PC-9 (cell line): ENCODE measurements around the gene FAIM2. TPM values are rescaled to one million over a fixed set of nuclear protein-coding genes. Genes with fewer than 3 reads are reported as not detected.

ENCODE experiments used
- BruUV-seq: library from RNA; stranded (reverse); fragments of 400-500 nt; replicated peaks from 2 replicates; lab custom pipeline; 2021; lab: Mats Ljungman, UMichigan
- CTCF ChIA-PET: fragments of 300-600 bp; sonication (Branson Sonifier 250); formaldehyde crosslinking; loops from one replicate; lab custom pipeline; 2022; ENCODE audit warnings: antibody characterized with exemption; lab: Charles Lee
- POLR2A ChIA-PET: fragments of 300-600 bp; sonication (Branson Sonifier 250); formaldehyde crosslinking; loops from one replicate; lab custom pipeline; 2022; ENCODE audit warnings: antibody characterized with exemption; ENCODE audit not compliant: unreplicated experiment; lab: Charles Lee
- DNase-seq, 2 experiments: peaks; one replicate each; pipeline versions ENCODE4 v3.0.0 to v3.0.0-alpha.2; 2015 to 2022; ENCODE audit warnings: mixed read lengths in 1 of 2
- H2AFZ ChIP-seq: fragments of 200-600 bp; sonication (generic); 2 replicates; pipeline ENCODE4 v1.8.1; 2017; ENCODE audit warnings: antibody characterized with exemption
- H3F3A ChIP-seq: fragments of 200-600 bp; sonication (generic); 2 replicates; pipeline ENCODE4 v1.8.1; 2017; ENCODE audit warnings: antibody characterized with exemption, mild to moderate bottlenecking, low read depth; ENCODE audit not compliant: insufficient read depth
- H3K27ac ChIP-seq: fragments of 200-600 bp; sonication (generic); 2 replicates; pipeline ENCODE4 v1.6.1; 2016; ENCODE audit warnings: mixed run types
- H3K27me3 ChIP-seq: fragments of 200-600 bp; sonication (generic); 2 replicates; pipeline ENCODE4 v1.6.1; 2016; ENCODE audit warnings: low read depth, mixed run types; ENCODE audit not compliant: insufficient read depth
- H3K36me3 ChIP-seq: fragments of 200-600 bp; sonication (generic); 2 replicates; pipeline ENCODE4 v1.6.1; 2016; ENCODE audit warnings: low read depth, mixed run types
- H3K4me1 ChIP-seq: fragments of 200-600 bp; sonication (generic); replicated peaks from 2 replicates; pipeline ENCODE4 v1.6.1; 2016; ENCODE audit warnings: mixed run types; ENCODE audit not compliant: insufficient read depth
- H3K4me2 ChIP-seq: fragments of 200-600 bp; sonication (generic); 2 replicates; pipeline ENCODE4 v1.6.1; 2017; ENCODE audit warnings: mixed run types
- H3K4me3 ChIP-seq: fragments of 200-600 bp; sonication (generic); 2 replicates; pipeline ENCODE4 v1.6.1; 2016; ENCODE audit warnings: mixed run types
- H3K79me2 ChIP-seq: fragments of 200-600 bp; sonication (generic); 2 replicates; pipeline ENCODE4 v1.6.1; 2017; ENCODE audit warnings: low read depth, mixed run types
- H3K9me2 ChIP-seq: fragments of 200-600 bp; sonication (generic); 2 replicates; pipeline ENCODE4 v1.8.1; 2017; ENCODE audit warnings: mild to moderate bottlenecking; ENCODE audit not compliant: insufficient read depth
- H3K9me3 ChIP-seq: fragments of 200-600 bp; sonication (generic); 2 replicates; pipeline ENCODE4 v1.8.1; 2016; ENCODE audit warnings: low read depth; ENCODE audit not compliant: insufficient read depth
- H4K20me1 ChIP-seq: fragments of 200-600 bp; sonication (generic); 2 replicates; pipeline ENCODE4 v1.8.1; 2017; ENCODE audit not compliant: insufficient read depth
- CTCF ChIP-seq: fragments of 200-600 bp; sonication (generic); conservative IDR thresholded peaks from 2 replicates; pipeline ENCODE4 v1.6.1; 2017; ENCODE audit warnings: mixed run types, antibody characterized with exemption, mild to moderate bottlenecking, moderate library complexity
- EZH2 ChIP-seq: fragments of 200-600 bp; sonication (generic); IDR thresholded peaks from 2 replicates; pipeline ENCODE4 v1.8.0; 2017; ENCODE audit warnings: antibody characterized with exemption, low read depth
- intact Hi-C: fragments of 100-400 bp; cut with micrococcal nuclease; formaldehyde crosslinking; loops from one replicate; pipeline ENCODE4 v1.10.0; 2022; ENCODE audit not compliant: unreplicated experiment
- total RNA-seq: library from RNA; stranded (reverse); gene quantifications from 2 replicates; pipeline ENCODE4 v1.2.3, GENCODE V29; 2021

Gene FAIM2
- total RNA-seq, 1 experiment from 2014 or later = not detected

- H3K27me3 ChIP-seq = no peaks in the 10 kb centered on the region
- H4K20me1 ChIP-seq = no peaks in the 10 kb centered on the region
- BruUV-seq = no TSS peak
- no peak for DNase-seq
- H3F3A ChIP-seq = peaks cover 17% of the 10 kb centered on the region; the same call in 1 of the 2 replicates
- H3K36me3 ChIP-seq = no peaks in the 10 kb centered on the region
- ChIA-PET POLR2A (no interaction called here), CTCF (interaction anchor here (0.7 to 1.9 kb wide), 9 partner anchors 9 to 124 kb away, joined by 3 to 12 read pairs (median 4); no protein-coding TSS in a partner anchor)
- TF ChIP-seq CTCF (no peak), EZH2 (no peak)
- no peaks in the 10 kb centered on the region for H3K9me2 ChIP-seq
- intact Hi-C loops = no loop called here
- H3K4me2 ChIP-seq = peak overlapping the region; percentile 24; the same call in 1 of the 2 replicates
- no peaks in the 10 kb centered on the region for H3K79me2 ChIP-seq
- no peaks in the 10 kb centered on the region for H3K9me3 ChIP-seq
- no peak overlapping the region for H3K4me3 ChIP-seq
- H2AFZ ChIP-seq = no peak overlapping the region
- peaks cover 29% of the 10 kb centered on the region for H3K4me1 ChIP-seq
- H3K27ac ChIP-seq = no peak overlapping the region
These were observed 42.4 kb upstream of the FAIM2 start for GRCh38 chr12:49946086-49946485.

DNA sequence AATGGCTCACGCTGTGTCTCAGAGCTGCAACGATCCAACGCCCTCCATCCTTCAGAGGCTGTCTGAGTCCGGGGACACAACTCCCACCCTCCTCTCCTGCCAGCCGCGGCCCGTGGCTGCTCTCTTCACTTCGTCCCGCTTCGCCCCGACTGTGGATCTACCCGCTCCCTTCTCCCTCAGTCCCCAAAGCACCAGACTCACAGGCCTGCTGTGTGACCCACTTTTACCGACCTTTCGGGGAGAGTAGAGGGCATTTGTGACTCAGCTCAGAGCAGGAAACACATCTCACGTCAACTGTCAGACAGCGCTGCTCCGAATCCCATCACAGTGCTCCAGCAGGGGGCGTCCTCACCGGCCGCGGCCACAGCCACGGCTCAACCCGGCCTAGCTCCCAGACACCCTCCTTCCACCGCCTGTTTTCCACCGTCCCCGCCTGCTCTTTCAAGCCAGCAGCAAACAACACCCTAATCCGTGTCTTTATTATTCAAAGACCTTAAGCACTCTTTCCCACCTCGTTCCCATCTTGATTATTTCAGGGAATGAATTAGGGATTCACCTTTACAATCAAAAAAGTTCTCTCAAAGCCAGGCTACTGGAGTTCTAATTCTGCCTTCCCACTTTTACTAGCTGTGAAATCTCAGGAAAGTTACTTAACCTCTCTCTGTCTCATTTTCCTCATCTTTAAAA lies 41.8 kb upstream of the FAIM2 start:
- no peak overlapping the region for H3K4me3 ChIP-seq

DNA sequence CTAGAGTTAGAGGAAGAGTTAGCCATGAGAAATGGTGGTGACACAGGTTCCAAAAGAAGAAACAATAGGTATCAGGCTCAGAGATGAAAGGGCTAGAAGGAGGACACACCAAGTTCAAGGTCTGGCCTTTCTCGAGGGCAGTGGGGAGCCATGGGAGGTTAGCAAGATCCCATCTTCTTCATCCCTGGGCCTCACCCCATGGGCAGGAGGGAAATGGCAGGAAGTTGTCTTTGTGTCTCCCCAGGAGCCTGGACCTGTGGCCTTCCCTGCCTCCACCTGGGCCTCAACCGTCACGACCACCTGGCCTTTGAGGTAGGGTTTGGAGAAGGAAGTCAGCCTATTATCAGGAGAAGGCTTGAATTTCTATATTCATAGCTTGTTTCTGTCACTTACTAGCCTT lies 41.0 kb upstream of the FAIM2 start:
- intact Hi-C loops = loop anchor here (2.0 kb wide), 1 partner anchor 22 kb away; no protein-coding TSS in a partner anchor
- no peaks in the 10 kb centered on the region for H3K27me3 ChIP-seq
- no peak overlapping the region for H3K4me2 ChIP-seq
- no peak overlapping the region for H3K27ac ChIP-seq
- H3K36me3 ChIP-seq = no peaks in the 10 kb centered on the region
- H3K9me3 ChIP-seq = no peaks in the 10 kb centered on the region
- TF ChIP-seq EZH2 = no peak
- no peak for TF ChIP-seq CTCF
- CTCF ChIA-PET = interaction anchor here (1.3 to 1.7 kb wide), 2 partner anchors 18 to 126 kb away, joined by 4 to 12 read pairs; no protein-coding TSS in a partner anchor
- no peaks in the 10 kb centered on the region for H3K9me2 ChIP-seq
- no peak overlapping the region for H3K4me3 ChIP-seq
- POLR2A ChIA-PET = no interaction called here
- DNase-seq = no peak
- no peak overlapping the region for H2AFZ ChIP-seq
- peaks cover 17% of the 10 kb centered on the region; the same call in 1 of the 2 replicates for H3F3A ChIP-seq
- peaks cover 29% of the 10 kb centered on the region for H3K4me1 ChIP-seq
- no TSS peak for BruUV-seq
- H3K79me2 ChIP-seq = no peaks in the 10 kb centered on the region
- H4K20me1 ChIP-seq = no peaks in the 10 kb centered on the region

More for the DNA sequence above, 41.8 kb upstream of the FAIM2 start:
- peak; percentile 62 to 78 for DNase-seq
- POLR2A ChIA-PET = no interaction called here
- Histone ChIP-seq H3K9me3 (no peaks in the 10 kb centered on the region), H3K27ac (no peak overlapping the region), H3K27me3 (no peaks in the 10 kb centered on the region), H3K4me1 (peaks cover 29% of the 10 kb centered on the region), H3F3A (peaks cover 17% of the 10 kb centered on the region; the same call in 1 of the 2 replicates), H3K4me2 (peak overlapping the region; percentile 24), H3K79me2 (no peaks in the 10 kb centered on the region), H4K20me1 (no peaks in the 10 kb centered on the region), H3K36me3 (no peaks in the 10 kb centered on the region), H3K9me2 (no peaks in the 10 kb centered on the region), H2AFZ (no peak overlapping the region)
- TF ChIP-seq CTCF = peak; percentile 82
- no peak for TF ChIP-seq EZH2
- no TSS peak for BruUV-seq
- CTCF ChIA-PET = interaction anchor here (0.7 to 1.9 kb wide), 10 partner anchors 9 to 125 kb away, joined by 3 to 12 read pairs (median 4); no protein-coding TSS in a partner anchor
- intact Hi-C loops = loop anchor here (2.0 kb wide), 1 partner anchor 21 kb away; no protein-coding TSS in a partner anchor
